H1 (cell line): ENCODE measurements around the gene RAD50. TPM values are rescaled to one million over a fixed set of nuclear protein-coding genes. Genes with fewer than 3 reads are reported as not detected.

Experiments
- FOSL1 ChIP-seq: IDR thresholded peaks from 2 replicates; pipeline ENCODE4 v1.6.1; 2011; ENCODE audit warnings: mild to moderate bottlenecking, low read depth, low read length, moderate library complexity; ENCODE audit not compliant: insufficient read depth
- GABPA ChIP-seq: IDR thresholded peaks from 2 replicates; pipeline ENCODE4 v1.6.1; 2011; ENCODE audit warnings: mild to moderate bottlenecking, low read length, moderate library complexity, borderline replicate concordance; ENCODE audit not compliant: insufficient read depth
- GTF2F1 ChIP-seq: IDR thresholded peaks from 2 replicates; pipeline ENCODE4 v1.6.1; 2012; ENCODE audit warnings: low read depth, low read length, improper control_type of control experiment, borderline replicate concordance
- HDAC6 ChIP-seq: IDR thresholded peaks from one replicate; pipeline ENCODE4 v1.7.1; 2012; ENCODE audit warnings: low read depth, mild to moderate bottlenecking, inconsistent platforms, low read length, moderate library complexity
- SIRT6 ChIP-seq: IDR thresholded peaks from one replicate; pipeline ENCODE4 v1.7.1; 2012; ENCODE audit warnings: low read length, inconsistent platforms
- SRF ChIP-seq: IDR thresholded peaks from 2 replicates; pipeline ENCODE4 v1.6.1; 2011; ENCODE audit warnings: mild to moderate bottlenecking, low read depth, low read length, moderate library complexity
- polyA plus RNA-seq, 7 experiments: library from polyadenylated mRNA; depleted of rRNA in 3 of 7; stranded (reverse) in 5 of 7; unstranded in 2 of 7; fragments of >200 nt in 5 of 7; fragments of 200-250 nt in 2 of 7; gene quantifications; 1 replicate in 5 of 7; 2 replicates in 1 of 7; 4 replicates in 1 of 7; pipeline versions ENCODE4 v1.2.1 to v1.2.3, GENCODE V29; 2011 to 2013; ENCODE audit warnings: missing spikeins in 2 of 7, mixed read lengths in 2 of 7
- total RNA-seq: library from RNA; stranded (reverse); fragmentation: NEBNext Ultra II Directional; extraction: Animal tissue kit (Norgen Biotek cat#: 25700); gene quantifications from 2 replicates; pipeline ENCODE4 v1.2.1, GENCODE V29; 2021
- TF ChIP-seq, protein P1 (sequence below), 3 experiments: IDR thresholded peaks; 1 replicate in 2 of 3; 2 replicates in 1 of 3; pipeline versions ENCODE4 v1.5.1 to v1.6.1; 2011; ENCODE audit warnings: low read length in 3 of 3, mild to moderate bottlenecking in 3 of 3, inconsistent platforms in 2 of 3, low read depth in 1 of 3, moderate library complexity in 1 of 3; ENCODE audit not compliant: insufficient read depth in 1 of 3; ENCODE audit errors: control extremely low read depth in 1 of 3

Gene RAD50
- total and polyA plus RNA-seq, 2 of the 8 experiments (the other 6 are each of a cell fraction or from before 2014, with no cell fraction given): 10.1 to 39.4 TPM

DNA sequence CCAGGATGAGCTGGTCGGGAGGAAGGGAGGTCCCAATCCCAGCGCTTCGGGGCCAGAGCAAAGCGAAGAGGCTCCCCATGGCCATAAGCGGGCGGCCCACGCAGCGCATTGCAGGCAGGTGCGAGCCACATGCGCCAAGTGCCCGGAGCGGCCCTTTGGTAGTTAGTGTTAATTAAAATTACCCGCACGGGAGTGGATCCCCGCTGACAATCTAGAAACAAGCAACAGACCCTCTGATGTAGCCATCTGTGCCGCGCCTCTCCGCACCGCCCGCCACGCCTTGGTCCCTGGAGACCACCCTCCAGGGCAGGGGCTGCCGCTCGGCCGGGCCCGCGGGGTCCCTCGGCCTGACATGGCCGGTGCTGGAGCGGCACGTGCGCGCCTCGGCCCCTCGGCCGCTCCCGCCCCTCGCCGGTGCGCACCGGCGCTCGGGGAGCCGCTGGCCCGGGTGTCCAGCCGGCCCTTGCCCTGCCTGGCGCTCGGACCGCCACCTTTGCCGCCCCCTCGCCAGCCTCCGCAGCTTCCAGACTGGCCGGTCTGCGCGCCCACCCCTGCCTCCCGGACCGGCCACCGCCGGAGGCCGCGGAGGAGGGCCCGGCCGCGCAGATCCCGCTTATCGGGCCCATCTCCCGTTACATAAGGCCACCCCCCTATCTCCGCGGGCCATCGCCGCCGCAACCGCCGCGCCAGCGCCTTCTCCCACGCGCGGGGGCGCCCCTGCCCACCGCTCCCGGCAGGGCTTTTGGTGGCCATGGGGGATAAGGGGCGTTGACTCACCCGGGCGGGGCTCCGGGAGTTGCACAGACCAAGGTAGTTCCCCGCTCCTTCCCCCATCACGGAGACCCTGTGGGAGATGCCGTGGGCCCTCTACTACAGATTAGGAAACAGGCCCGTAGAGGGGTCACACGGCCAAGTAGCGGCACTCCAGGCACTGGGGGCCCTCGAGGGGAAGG is 99.3 kb downstream of the RAD50 start (continued):
- TF ChIP-seq SIRT6 (no peak), GTF2F1 (no peak), GABPA (no peak), HDAC6 (no peak), FOSL1 (no peak), SRF (no peak)
- TF ChIP-seq, protein P1, sequence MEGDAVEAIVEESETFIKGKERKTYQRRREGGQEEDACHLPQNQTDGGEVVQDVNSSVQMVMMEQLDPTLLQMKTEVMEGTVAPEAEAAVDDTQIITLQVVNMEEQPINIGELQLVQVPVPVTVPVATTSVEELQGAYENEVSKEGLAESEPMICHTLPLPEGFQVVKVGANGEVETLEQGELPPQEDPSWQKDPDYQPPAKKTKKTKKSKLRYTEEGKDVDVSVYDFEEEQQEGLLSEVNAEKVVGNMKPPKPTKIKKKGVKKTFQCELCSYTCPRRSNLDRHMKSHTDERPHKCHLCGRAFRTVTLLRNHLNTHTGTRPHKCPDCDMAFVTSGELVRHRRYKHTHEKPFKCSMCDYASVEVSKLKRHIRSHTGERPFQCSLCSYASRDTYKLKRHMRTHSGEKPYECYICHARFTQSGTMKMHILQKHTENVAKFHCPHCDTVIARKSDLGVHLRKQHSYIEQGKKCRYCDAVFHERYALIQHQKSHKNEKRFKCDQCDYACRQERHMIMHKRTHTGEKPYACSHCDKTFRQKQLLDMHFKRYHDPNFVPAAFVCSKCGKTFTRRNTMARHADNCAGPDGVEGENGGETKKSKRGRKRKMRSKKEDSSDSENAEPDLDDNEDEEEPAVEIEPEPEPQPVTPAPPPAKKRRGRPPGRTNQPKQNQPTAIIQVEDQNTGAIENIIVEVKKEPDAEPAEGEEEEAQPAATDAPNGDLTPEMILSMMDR (IDR thresholded peaks at IDR 0.05; ENCODE audit: control extremely low read depth in 1 of 3, insufficient read depth in 1 of 3, low read depth in 1 of 3, low read length in 3 of 3): no peak
- TF ChIP-seq, all 59 proteins: peak for 14
